Heart right ventricle (tissue), 16 donors: ENCODE data around the gene TPRG1. TPM values are rescaled to one million over a fixed set of nuclear protein-coding genes. Genes with fewer than 3 reads are reported as not detected.

Experiments used
- ATAC-seq, 8 donors: fragments of 200-7000 bp; cut with Tn5 transposase; one replicate each; pipeline ENCODE4 v1.9.1; 2020; ENCODE audit warnings: mild to moderate bottlenecking in 8 of 8, moderate library complexity in 8 of 8, moderate number of reproducible peaks in 1 of 8
- DNase-seq, 2 donors: peaks; one replicate each; pipeline ENCODE4 v3.0.0-alpha.2; 2020
- H3K27ac ChIP-seq, 10 donors: fragments of 200-600 bp; sonication (generic) in 2 of 10; one replicate each; pipeline versions ENCODE4 v1.5.0 to v1.8.0; 2020 to 2022; ENCODE audit warnings: mild to moderate bottlenecking in 3 of 10
- H3K27me3 ChIP-seq, 7 donors: fragments of 200-600 bp; one replicate each; pipeline ENCODE4 v1.8.0; 2021 to 2022; ENCODE audit warnings: mild to moderate bottlenecking in 2 of 7
- H3K36me3 ChIP-seq, 9 donors: fragments of 200-600 bp; sonication (generic) in 1 of 9; one replicate each; pipeline versions ENCODE4 v1.5.0 to v1.8.0; 2020 to 2022; ENCODE audit warnings: mild to moderate bottlenecking in 2 of 9
- H3K4me1 ChIP-seq, 9 donors: fragments of 200-600 bp; sonication (generic) in 1 of 9; one replicate each; pipeline versions ENCODE4 v1.5.0 to v1.8.0; 2020 to 2022; ENCODE audit warnings: mild to moderate bottlenecking in 4 of 9
- H3K4me3 ChIP-seq, 10 donors: fragments of 200-600 bp; sonication (generic) in 2 of 10; one replicate each; pipeline versions ENCODE4 v1.5.0 to v1.8.0; 2020 to 2022; ENCODE audit warnings: mild to moderate bottlenecking in 7 of 10, moderate library complexity in 2 of 10
- H3K9me3 ChIP-seq, 11 donors: fragments of 200-600 bp in 10 of 11; sonication (generic) in 2 of 11; one replicate each; pipeline versions ENCODE4 v1.5.0 to v1.8.0; 2013 to 2022; ENCODE audit warnings: mild to moderate bottlenecking in 2 of 11, control low read depth in 1 of 11, moderate library complexity in 1 of 11
- CTCF ChIP-seq, 9 donors: fragments of 200-600 bp; sonication (generic) in 2 of 9; IDR thresholded peaks; one replicate each; pipeline versions ENCODE4 v1.5.0 to v1.8.0; 2021 to 2022; ENCODE audit warnings: antibody characterized with exemption in 9 of 9, mild to moderate bottlenecking in 5 of 9, moderate library complexity in 1 of 9
- WGBS, 2 donors: extraction: QIAGEN DNeasy Blood & Tissue Kit; methylation state at CpG; one replicate each; pipeline ENCODE4 v1.1.7; 2013; ENCODE audit warnings: inconsistent platforms in 1 of 2; 5-methylcytosine and 5-hydroxymethylcytosine counted together
- intact Hi-C, 10 donors: fragments of 100-400 bp; cut with DNase I; formaldehyde crosslinking; loops; one replicate each; pipeline versions ENCODE4 v1.11.1 to v1.14.2; 2022
- polyA plus RNA-seq, 2 donors: library from polyadenylated mRNA; stranded (reverse); fragments of 200-250 nt; gene quantifications; one replicate each; pipeline ENCODE4 v1.2.3, GENCODE V29; 2013
- total RNA-seq, 10 donors: library from RNA; stranded (reverse); fragmentation: NEBNext Ultra II Directional in 3 of 10; extraction: Animal tissue kit (Norgen Biotek cat#: 25700) in 3 of 10; gene quantifications; one replicate each; pipeline versions ENCODE4 v1.2.1 to v1.2.4, GENCODE V29; 2021 to 2023
- donor health status: Arrhythmogenic right ventricular cardiomyopathy.
- donor health status: ischemic (EF 13 %, LVEDD 7.1; RV severe dilation, severe dysfunction).
- donor health status: healthy with polysubstance abuse.
- donor health status: DM: no; HTN: yes; CAD: no.
- donor health status: DM: no; HTN: no; CAD: no.
- donor health status: ischemic (EF 25% LVEDD 6.9; RV normal size, moderate dysfunction).
- donor health status: ischemic (EF 25% LVEDD 5.7; RV mildly dilated, moderate dysfunction).
- donor health status: healthy.
- donor health status: DM: yes; HTN: yes; CAD: no.
- donor health status: Ischemic cardiomyopathy.
- donor health status: ischemic (EF 35%, LVEDD 5.7; RV mildly dilated, moderate dysfunction).
- donor health status: nonischemic (EF 11% LVEDD 7.7; RV severe dilation, severe dysfunction).
- donor health status: DM: yes; HTN: yes; CAD: no.
- donor health status: PGD.
- donor health status: ischemic (EF 29% LVEDD 5.4; RV normal size, mild dysfunction).
- donor health status: nonischemic (EF 23%, LVEDD 6.1; RV moderate dilation, normal function).

The TPRG1 gene
- total and polyA plus RNA-seq, 12 donors: 0.62 to 3.1 (median 1.8) TPM

GRCh38 chr3:189210251-189210770 is 38.5 kb downstream of the TPRG1 start:
- intact Hi-C loops: no loop called here
- Histone ChIP-seq H3K27ac (no peak overlapping the region), H3K4me1 (no peaks in the 10 kb centered on the region), H3K36me3 (no peaks in the 10 kb centered on the region), H3K9me3 (no peaks in the 10 kb centered on the region), H3K27me3 (no peaks in the 10 kb centered on the region), H3K4me3 (no peak overlapping the region)
- DNase-seq (no peak), ATAC-seq (no peak)
- WGBS, 2 donors: 70 to 81% methylated on average over 4 of the region's 4 CpGs
- no peak for TF ChIP-seq CTCF (IDR thresholded peaks at IDR 0.05)

GRCh38 chr3:189212681-189213080 is 40.9 kb downstream of the TPRG1 start:
- Histone ChIP-seq H3K9me3 (no peaks in the 10 kb centered on the region), H3K27me3 (no peaks in the 10 kb centered on the region), H3K4me3 (no peak overlapping the region), H3K36me3 (no peaks in the 10 kb centered on the region), H3K27ac (no peak overlapping the region), H3K4me1 (no peaks in the 10 kb centered on the region)
- WGBS, 2 donors: 82 to 85% methylated on average over 2 of the region's 2 CpGs
- no peak for TF ChIP-seq CTCF (IDR thresholded peaks at IDR 0.05)
- ATAC-seq (no peak), DNase-seq (no peak)
- intact Hi-C loops: no loop called here

- Histone ChIP-seq H3K27ac (no peak overlapping the region), H3K9me3 (no peaks in the 10 kb centered on the region), H3K36me3 (no peaks in the 10 kb centered on the region), H3K27me3 (no peaks in the 10 kb centered on the region), H3K4me3 (no peak overlapping the region), H3K4me1 (no peaks in the 10 kb centered on the region)
- WGBS, 2 donors: 90 to 93% methylated on average over 1 of the region's 1 CpG
- no peak for DNase-seq
- no peak for ATAC-seq
- intact Hi-C loops: loop anchor here in 1 of 10 donors (5.0 kb wide), 1 partner anchor 922 kb away; no protein-coding TSS in a partner anchor
- no peak for TF ChIP-seq CTCF (IDR thresholded peaks at IDR 0.05)
Measured at GRCh38 chr3:189214651-189215050, 42.9 kb downstream of the TPRG1 start.

- no peaks in the 10 kb centered on the region for H3K27me3 ChIP-seq
- H3K4me1 ChIP-seq: no peaks in the 10 kb centered on the region
- no peak overlapping the region for H3K27ac ChIP-seq
- ATAC-seq: no peak
- no peaks in the 10 kb centered on the region for H3K9me3 ChIP-seq
- no peak for DNase-seq
- intact Hi-C loops: no loop called here
- no peaks in the 10 kb centered on the region for H3K36me3 ChIP-seq
- 91% methylated on average over 3 of the region's 3 CpGs for WGBS, 2 donors
- TF ChIP-seq CTCF (IDR thresholded peaks at IDR 0.05): no peak
- no peak overlapping the region for H3K4me3 ChIP-seq
Measured at GRCh38 chr3:189222927-189223636, 51.3 kb downstream of the TPRG1 start.
